ENCODE measurements around the gene KCNH6.

KCNH6 gene

GRCh38 chr17:63512388-63512787 lies 10.8 kb upstream of the KCNH6 start:
- DNase-seq, result no peak

GRCh38 chr17:63512896-63513644 lies 10.1 kb upstream of the KCNH6 start:
- no peak for DNase-seq

- no peak for DNase-seq
Measured at GRCh38 chr17:63514477-63514876, 8.7 kb upstream of the KCNH6 start.

GRCh38 chr17:63514974-63515373 lies 8.2 kb upstream of the KCNH6 start:
- peak; percentile 17 for DNase-seq

- no peak for DNase-seq
Measured at GRCh38 chr17:63515426-63515825, 7.7 kb upstream of the KCNH6 start.

- DNase-seq, result peak; percentile 44
Measured at GRCh38 chr17:63516910-63517824, 6.0 kb upstream of the KCNH6 start.

- no peak for DNase-seq
Measured at GRCh38 chr17:63517825-63518534, 5.2 kb upstream of the KCNH6 start.

- DNase-seq, result no peak
Measured at GRCh38 chr17:63519116-63519881, 3.9 kb upstream of the KCNH6 start.

GRCh38 chr17:63519972-63520882 lies 2.9 kb upstream of the KCNH6 start:
- DNase-seq, result no peak

GRCh38 chr17:63524051-63524450 lies 893 bp downstream of the KCNH6 start:
- no peak for DNase-seq

- DNase-seq, result no peak
Measured at GRCh38 chr17:63525190-63525946, 2.2 kb downstream of the KCNH6 start.

GRCh38 chr17:63526861-63527260 lies 3.7 kb downstream of the KCNH6 start:
- no peak for DNase-seq

- no peak for DNase-seq
Measured at GRCh38 chr17:63528183-63528582, 5.0 kb downstream of the KCNH6 start.

- no peak for DNase-seq
Measured at GRCh38 chr17:63529711-63530556, 6.8 kb downstream of the KCNH6 start.

GRCh38 chr17:63530557-63531021 lies 7.4 kb downstream of the KCNH6 start:
- DNase-seq, result no peak

GRCh38 chr17:63531022-63531965 lies 8.1 kb downstream of the KCNH6 start:
- no peak for DNase-seq

GRCh38 chr17:63533433-63534077 lies 10.4 kb downstream of the KCNH6 start:
- DNase-seq, result no peak

- DNase-seq, result no peak
Measured at GRCh38 chr17:63534078-63534570, 11.0 kb downstream of the KCNH6 start.

Data from suppressor macrophage treated with lipopolysaccharide for 4 hours (primary cell).